ENCODE measurements around the gene KCNH4.
A peak's percentile ranks its signal among the peaks of the same experiment; 100 is the strongest.
"Not testable (repeated sequence)": the region's sequence is repeated elsewhere in the genome, so short reads cannot be mapped to it uniquely, and the experiment has no call there.

KCNH4 gene

GRCh38 chr17:42187833-42188232, 6.9 kb upstream of the KCNH4 start:
- DNase-seq (ENCODE audit: low spot score), result no peak
- Histone ChIP-seq H3K9me3 (ENCODE audit: severe bottlenecking) (no peaks in the 10 kb centered on the region), H3K27me3 (ENCODE audit: insufficient read depth, poor library complexity, severe bottlenecking) (peaks cover 1% of the 10 kb centered on the region), H3K36me3 (ENCODE audit: low read depth) (no peaks in the 10 kb centered on the region), H3K4me3 (ENCODE audit: severe bottlenecking) (no peak overlapping the region), H3K4me1 (ENCODE audit: insufficient read depth, poor library complexity, severe bottlenecking) (no peaks in the 10 kb centered on the region), H3K27ac (ENCODE audit: poor library complexity, severe bottlenecking) (no peak overlapping the region)
- no peak for ATAC-seq (ENCODE audit: low read depth)
- TF ChIP-seq CTCF (IDR thresholded peaks at IDR 0.05; ENCODE audit: poor library complexity, severe bottlenecking), result no peak

GRCh38 chr17:42186191-42186590, 5.2 kb upstream of the KCNH4 start:
- DNase-seq (ENCODE audit: low spot score); H3K27me3 ChIP-seq (ENCODE audit: insufficient read depth, poor library complexity, severe bottlenecking); H3K9me3 ChIP-seq (ENCODE audit: severe bottlenecking); ATAC-seq (ENCODE audit: low read depth); H3K4me1 ChIP-seq (ENCODE audit: insufficient read depth, poor library complexity, severe bottlenecking); H3K36me3 ChIP-seq (ENCODE audit: low read depth); H3K27ac ChIP-seq (ENCODE audit: poor library complexity, severe bottlenecking); H3K4me3 ChIP-seq (ENCODE audit: severe bottlenecking): not testable (repeated sequence)

GRCh38 chr17:42185621-42185930, 4.6 kb upstream of the KCNH4 start:
- ATAC-seq (ENCODE audit: low read depth), result no peak
- Histone ChIP-seq H3K27me3 (ENCODE audit: insufficient read depth, poor library complexity, severe bottlenecking) (peaks cover 15% of the 10 kb centered on the region), H3K27ac (ENCODE audit: poor library complexity, severe bottlenecking) (no peak overlapping the region)

GRCh38 chr17:42184713-42185620, 4.0 kb upstream of the KCNH4 start, which contains the start of gene HCRT:
HCRT (minus strand) TSS chr17:42185452; CDS start chr17:42185365, 87 bp downstream.
- DNase-seq (ENCODE audit: low spot score), result no peak
- Histone ChIP-seq H3K27ac (ENCODE audit: poor library complexity, severe bottlenecking) (no peak within 1 kb of the TSS), H3K36me3 (ENCODE audit: low read depth) (no peaks in the 10 kb centered on the region), H3K9me3 (ENCODE audit: severe bottlenecking) (no peaks in the 10 kb centered on the region), H3K4me3 (ENCODE audit: severe bottlenecking) (peak within 1 kb of the TSS; percentile 15), H3K27me3 (ENCODE audit: insufficient read depth, poor library complexity, severe bottlenecking) (peaks cover 22% of the 10 kb centered on the region), H3K4me1 (ENCODE audit: insufficient read depth, poor library complexity, severe bottlenecking) (no peaks in the 10 kb centered on the region)
- 0 out of 3 replicates have a peak, but pooled peaks have one; percentile 13 for ATAC-seq (ENCODE audit: low read depth)
- no peak for TF ChIP-seq CTCF (IDR thresholded peaks at IDR 0.05; ENCODE audit: poor library complexity, severe bottlenecking)

More at GRCh38 chr17:42185621-42185930, 4.6 kb upstream of the KCNH4 start:
- no peaks in the 10 kb centered on the region for H3K36me3 ChIP-seq (ENCODE audit: low read depth)
- no peaks in the 10 kb centered on the region for H3K9me3 ChIP-seq (ENCODE audit: severe bottlenecking)
- no peak overlapping the region for H3K4me3 ChIP-seq (ENCODE audit: severe bottlenecking)
- TF ChIP-seq CTCF (IDR thresholded peaks at IDR 0.05; ENCODE audit: poor library complexity, severe bottlenecking), result no peak
- H3K4me1 ChIP-seq (ENCODE audit: insufficient read depth, poor library complexity, severe bottlenecking), result no peaks in the 10 kb centered on the region
- no peak for DNase-seq (ENCODE audit: low spot score)

- ATAC-seq (ENCODE audit: low read depth) (no peak), DNase-seq (ENCODE audit: low spot score) (no peak)
- no peaks in the 10 kb centered on the region for H3K9me3 ChIP-seq (ENCODE audit: severe bottlenecking)
- H3K4me3 ChIP-seq (ENCODE audit: severe bottlenecking), result peak overlapping the region; percentile 15
- peaks cover 28% of the 10 kb centered on the region for H3K27me3 ChIP-seq (ENCODE audit: insufficient read depth, poor library complexity, severe bottlenecking)
- TF ChIP-seq CTCF (IDR thresholded peaks at IDR 0.05; ENCODE audit: poor library complexity, severe bottlenecking), result peak; percentile 76
- H3K27ac ChIP-seq (ENCODE audit: poor library complexity, severe bottlenecking), result no peak overlapping the region
- H3K36me3 ChIP-seq (ENCODE audit: low read depth), result no peaks in the 10 kb centered on the region
- no peaks in the 10 kb centered on the region for H3K4me1 ChIP-seq (ENCODE audit: insufficient read depth, poor library complexity, severe bottlenecking)
Observed at GRCh38 chr17:42183741-42184711, 3.1 kb upstream of the KCNH4 start.
